ENCODE measurements around the gene SRGAP2C.
"Not testable (repeated sequence)": the region's sequence is repeated elsewhere in the genome, so short reads cannot be mapped to it uniquely, and the experiment has no call there.

The SRGAP2C gene

DNA sequence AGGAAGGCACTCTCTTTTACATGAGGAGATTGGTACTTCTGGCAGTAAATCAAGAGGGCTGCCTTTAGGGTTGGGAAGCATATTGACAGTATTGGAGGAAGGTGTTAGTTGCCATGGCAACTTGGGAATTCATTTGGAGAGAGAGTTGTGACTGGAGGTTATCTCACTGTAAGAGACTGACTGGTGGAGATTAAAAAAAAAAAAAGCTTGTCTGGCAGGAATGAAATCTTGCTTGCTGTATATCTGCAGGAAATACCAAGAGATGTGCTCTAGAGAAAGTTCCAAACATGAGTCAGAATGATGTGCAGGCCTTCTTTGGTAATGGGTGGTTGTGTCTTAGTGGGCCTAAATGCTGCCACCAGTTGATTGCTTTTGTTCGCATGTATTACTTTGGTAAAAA is 59.1 kb downstream of the SRGAP2C start:
- not testable (repeated sequence) for H3K27ac ChIP-seq (ENCODE audit: low read depth, low read length); H3K9ac ChIP-seq (ENCODE audit: low read length); H3K27me3 ChIP-seq (ENCODE audit: control insufficient read depth in 1 of 2, insufficient read depth in 2 of 2, low read length in 2 of 2); H3K36me3 ChIP-seq (ENCODE audit: insufficient read depth, low read length); H3K4me1 ChIP-seq (ENCODE audit: insufficient read depth, low read length); H3K9me3 ChIP-seq (ENCODE audit: low read length); H3K4me3 ChIP-seq (ENCODE audit: low read depth in 1 of 2, low read length in 2 of 2)

DNA sequence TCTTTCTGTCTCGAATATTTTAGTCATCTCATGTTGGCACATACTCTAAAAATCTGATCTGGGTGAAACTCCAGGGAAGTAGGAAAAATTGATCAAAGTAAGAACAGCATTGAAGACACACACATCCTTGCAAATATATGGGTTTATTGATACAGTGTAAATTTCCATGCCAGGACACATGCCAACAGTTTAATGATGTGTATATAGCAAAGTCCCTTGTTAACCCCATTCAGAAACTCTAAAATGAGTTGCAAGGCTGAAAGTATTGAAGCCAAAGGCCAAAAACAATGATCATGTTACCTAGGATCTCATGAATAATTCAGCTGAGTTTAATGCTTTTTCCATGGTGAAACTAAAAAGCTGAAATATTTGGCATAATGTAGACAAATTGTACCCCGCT is 61.6 kb downstream of the SRGAP2C start:
- H3K9ac ChIP-seq (ENCODE audit: low read length); H3K27ac ChIP-seq (ENCODE audit: low read depth, low read length); H3K9me3 ChIP-seq (ENCODE audit: low read length); H3K36me3 ChIP-seq (ENCODE audit: insufficient read depth, low read length); H3K4me3 ChIP-seq (ENCODE audit: low read depth in 1 of 2, low read length in 2 of 2); H3K4me1 ChIP-seq (ENCODE audit: insufficient read depth, low read length); H3K27me3 ChIP-seq (ENCODE audit: control insufficient read depth in 1 of 2, insufficient read depth in 2 of 2, low read length in 2 of 2): not testable (repeated sequence)

DNA sequence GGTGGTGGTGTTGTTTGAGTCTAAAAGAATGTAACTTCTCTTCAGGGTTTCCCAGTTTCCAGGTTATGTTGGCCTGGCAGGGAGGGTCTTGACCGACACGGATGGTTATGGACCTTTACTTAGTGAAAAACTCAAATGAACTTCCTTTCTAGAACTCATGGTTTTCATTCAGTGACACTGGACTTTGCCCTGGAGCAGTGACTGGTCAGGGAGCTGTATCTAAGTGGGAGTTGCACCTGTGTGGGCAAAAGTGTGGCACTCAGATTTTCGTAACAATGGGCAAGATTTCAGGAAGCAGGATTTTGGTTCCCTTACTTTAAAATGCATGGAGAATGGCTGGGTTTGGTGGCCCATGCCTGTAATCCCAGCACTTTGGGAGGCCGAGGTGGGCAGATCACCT is 67.9 kb downstream of the SRGAP2C start:
- H3K9me3 ChIP-seq (ENCODE audit: low read length); H3K27ac ChIP-seq (ENCODE audit: low read depth, low read length); H3K4me3 ChIP-seq (ENCODE audit: low read depth in 1 of 2, low read length in 2 of 2); H3K4me1 ChIP-seq (ENCODE audit: insufficient read depth, low read length); H3K9ac ChIP-seq (ENCODE audit: low read length); H3K27me3 ChIP-seq (ENCODE audit: control insufficient read depth in 1 of 2, insufficient read depth in 2 of 2, low read length in 2 of 2); H3K36me3 ChIP-seq (ENCODE audit: insufficient read depth, low read length): not testable (repeated sequence)

DNA sequence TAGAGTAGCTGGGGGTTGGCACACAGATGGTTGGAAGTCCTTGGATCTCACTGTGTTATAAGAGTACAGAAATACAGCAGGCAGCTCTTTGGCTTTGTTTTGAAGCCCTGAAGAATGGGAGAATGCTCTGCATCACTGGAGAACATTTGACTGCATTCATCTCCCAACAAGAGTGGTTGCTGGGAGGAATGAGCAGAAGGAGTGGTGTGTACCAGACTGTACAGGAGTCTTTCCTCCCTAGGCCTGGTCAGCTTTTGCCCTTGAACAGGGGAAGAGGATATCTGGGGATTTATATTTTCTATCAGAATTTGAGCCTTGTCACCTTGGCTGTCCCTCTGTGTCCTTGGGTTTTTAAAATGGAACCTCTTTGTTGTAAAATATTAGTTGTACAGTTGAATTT is 69.8 kb downstream of the SRGAP2C start:
- not testable (repeated sequence) for H3K4me3 ChIP-seq (ENCODE audit: low read depth in 1 of 2, low read length in 2 of 2); H3K36me3 ChIP-seq (ENCODE audit: insufficient read depth, low read length); H3K4me1 ChIP-seq (ENCODE audit: insufficient read depth, low read length)

DNA sequence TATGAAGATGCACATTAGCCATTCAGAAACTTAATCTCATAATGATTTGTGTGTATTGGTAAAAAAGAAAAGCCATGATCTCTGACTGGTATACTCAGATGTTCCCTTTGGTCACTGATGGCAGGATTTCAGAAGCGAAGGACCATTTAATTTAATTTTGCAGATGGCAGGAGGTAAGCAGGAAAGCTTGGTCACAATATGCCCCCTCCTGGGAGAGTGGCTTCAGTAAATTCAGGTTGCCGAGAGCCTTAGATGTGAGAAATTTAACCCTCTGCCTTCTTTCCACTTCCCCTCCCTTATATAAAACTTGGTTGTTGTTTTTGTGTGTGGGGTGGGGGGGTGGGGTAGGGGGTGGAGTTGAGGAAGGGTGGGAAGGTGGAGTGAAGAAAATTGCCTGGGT is 72.9 kb downstream of the SRGAP2C start:
- not testable (repeated sequence) for H3K27me3 ChIP-seq (ENCODE audit: control insufficient read depth in 1 of 2, insufficient read depth in 2 of 2, low read length in 2 of 2); H3K4me3 ChIP-seq (ENCODE audit: low read depth in 1 of 2, low read length in 2 of 2); H3K9ac ChIP-seq (ENCODE audit: low read length); H3K4me1 ChIP-seq (ENCODE audit: insufficient read depth, low read length); H3K9me3 ChIP-seq (ENCODE audit: low read length); H3K36me3 ChIP-seq (ENCODE audit: insufficient read depth, low read length); H3K27ac ChIP-seq (ENCODE audit: low read depth, low read length)

More for the DNA sequence above, 69.8 kb downstream of the SRGAP2C start:
- not testable (repeated sequence) for H3K27me3 ChIP-seq (ENCODE audit: control insufficient read depth in 1 of 2, insufficient read depth in 2 of 2, low read length in 2 of 2); H3K27ac ChIP-seq (ENCODE audit: low read depth, low read length); H3K9me3 ChIP-seq (ENCODE audit: low read length); H3K9ac ChIP-seq (ENCODE audit: low read length)

DNA sequence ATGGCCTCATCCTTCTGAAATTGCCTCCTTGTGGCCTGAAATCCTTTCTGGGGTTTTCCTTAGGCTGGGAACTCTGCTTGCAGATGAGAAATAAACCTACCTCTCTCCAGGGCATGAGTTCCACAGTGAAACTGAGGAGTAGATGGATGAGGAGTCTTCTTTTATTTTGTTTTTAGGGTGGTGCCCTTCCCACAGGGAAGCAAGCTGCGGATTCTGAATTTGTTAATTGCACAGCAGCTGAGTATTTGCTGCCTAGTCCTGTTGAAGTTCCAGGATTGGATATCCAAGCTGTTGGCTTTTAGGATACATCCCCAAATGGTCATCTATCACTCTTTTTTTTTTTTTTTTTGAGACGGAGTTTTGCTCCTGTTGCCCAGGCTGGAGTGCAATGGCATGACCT is 73.4 kb downstream of the SRGAP2C start:
- not testable (repeated sequence) for H3K9me3 ChIP-seq (ENCODE audit: low read length); H3K36me3 ChIP-seq (ENCODE audit: insufficient read depth, low read length); H3K4me1 ChIP-seq (ENCODE audit: insufficient read depth, low read length); H3K27ac ChIP-seq (ENCODE audit: low read depth, low read length); H3K4me3 ChIP-seq (ENCODE audit: low read depth in 1 of 2, low read length in 2 of 2); H3K9ac ChIP-seq (ENCODE audit: low read length); H3K27me3 ChIP-seq (ENCODE audit: control insufficient read depth in 1 of 2, insufficient read depth in 2 of 2, low read length in 2 of 2)

DNA sequence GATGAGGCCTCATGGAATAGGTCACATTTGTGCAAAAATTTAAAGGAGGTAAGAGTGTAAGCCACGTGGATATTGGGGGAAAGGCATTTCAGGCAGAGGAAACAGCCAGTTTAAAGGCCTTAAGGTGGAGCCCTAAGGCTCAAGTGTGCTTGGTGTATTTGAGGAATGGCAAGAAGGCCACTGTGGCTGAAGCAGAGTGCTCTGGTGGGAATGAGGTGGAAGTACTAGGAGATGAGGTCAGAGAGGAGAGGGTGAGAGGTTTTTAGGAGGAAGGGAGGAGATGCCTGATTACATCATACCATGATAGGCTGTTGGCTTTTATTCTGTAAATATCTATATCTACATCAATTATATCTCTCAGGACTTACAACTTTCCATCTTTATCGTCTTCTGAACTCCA is 75.4 kb downstream of the SRGAP2C start:
- not testable (repeated sequence) for H3K27ac ChIP-seq (ENCODE audit: low read depth, low read length); H3K4me1 ChIP-seq (ENCODE audit: insufficient read depth, low read length); H3K9me3 ChIP-seq (ENCODE audit: low read length); H3K36me3 ChIP-seq (ENCODE audit: insufficient read depth, low read length); H3K4me3 ChIP-seq (ENCODE audit: low read depth in 1 of 2, low read length in 2 of 2); H3K27me3 ChIP-seq (ENCODE audit: control insufficient read depth in 1 of 2, insufficient read depth in 2 of 2, low read length in 2 of 2); H3K9ac ChIP-seq (ENCODE audit: low read length)

DNA sequence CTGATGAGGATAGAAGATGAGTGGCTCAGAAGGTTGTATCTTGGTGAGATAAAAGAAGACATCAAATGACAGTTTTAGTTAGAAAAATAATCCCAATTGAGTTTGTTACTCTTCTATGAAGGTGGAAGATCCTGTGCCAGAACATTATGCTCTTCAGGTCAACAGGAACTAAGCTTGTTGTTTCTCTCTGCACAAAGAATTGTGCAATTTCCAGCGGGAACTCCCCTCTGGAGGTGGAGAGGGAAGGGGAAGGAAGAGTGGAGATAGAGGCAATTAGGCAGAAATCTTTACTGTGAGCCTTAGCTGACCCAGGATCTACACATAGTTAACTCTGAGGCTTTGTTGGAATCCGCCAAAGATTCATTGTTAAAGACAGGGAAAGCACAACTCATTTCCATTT is 77.4 kb downstream of the SRGAP2C start:
- H3K27me3 ChIP-seq (ENCODE audit: control insufficient read depth in 1 of 2, insufficient read depth in 2 of 2, low read length in 2 of 2); H3K4me3 ChIP-seq (ENCODE audit: low read depth in 1 of 2, low read length in 2 of 2); H3K4me1 ChIP-seq (ENCODE audit: insufficient read depth, low read length); H3K9ac ChIP-seq (ENCODE audit: low read length); H3K36me3 ChIP-seq (ENCODE audit: insufficient read depth, low read length); H3K9me3 ChIP-seq (ENCODE audit: low read length); H3K27ac ChIP-seq (ENCODE audit: low read depth, low read length): not testable (repeated sequence)

DNA sequence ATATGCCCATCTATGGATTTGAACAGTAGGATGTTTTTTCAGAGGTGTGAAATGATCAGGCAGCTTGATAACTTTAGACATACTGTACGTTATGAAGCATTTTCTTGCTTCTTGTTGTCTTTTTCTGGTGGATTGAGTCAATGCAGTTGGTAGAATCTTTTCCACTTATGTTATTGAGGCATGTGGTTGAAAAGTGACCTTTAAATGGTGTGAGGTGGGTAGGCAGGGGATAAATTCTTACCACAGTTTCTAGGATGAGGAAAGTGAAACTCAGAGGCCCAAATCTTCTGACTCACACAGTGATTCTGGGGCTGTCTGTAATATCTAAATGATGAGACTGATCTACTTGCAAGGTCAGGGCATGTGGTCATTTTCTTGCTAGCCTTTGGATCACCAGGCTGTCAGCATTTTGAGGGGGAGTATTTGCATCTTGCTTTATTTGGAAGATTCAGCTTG is 79.0 kb downstream of the SRGAP2C start:
- H3K9ac ChIP-seq (ENCODE audit: low read length); H3K36me3 ChIP-seq (ENCODE audit: insufficient read depth, low read length); H3K27ac ChIP-seq (ENCODE audit: low read depth, low read length); H3K4me1 ChIP-seq (ENCODE audit: insufficient read depth, low read length); H3K27me3 ChIP-seq (ENCODE audit: control insufficient read depth in 1 of 2, insufficient read depth in 2 of 2, low read length in 2 of 2); H3K4me3 ChIP-seq (ENCODE audit: low read depth in 1 of 2, low read length in 2 of 2); H3K9me3 ChIP-seq (ENCODE audit: low read length): not testable (repeated sequence)

DNA sequence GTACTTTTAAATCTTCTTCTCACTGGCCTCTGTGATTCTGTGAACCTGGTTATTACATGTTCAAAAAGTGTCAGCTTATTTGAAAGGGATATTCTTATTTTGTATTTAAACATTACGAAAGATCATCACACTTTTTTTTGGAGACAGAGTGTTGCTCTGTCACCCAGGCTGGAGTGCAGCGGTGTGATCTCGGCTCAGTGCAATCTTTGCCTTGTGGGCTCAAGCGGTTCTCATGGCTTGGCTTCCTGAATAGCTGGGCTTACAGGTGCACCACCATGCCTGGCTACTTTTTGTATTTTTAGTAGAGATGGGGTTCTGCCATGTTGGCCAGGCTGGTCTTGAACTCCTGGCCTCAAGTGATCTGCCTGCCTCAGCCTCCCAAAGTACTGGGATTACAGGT is 82.3 kb downstream of the SRGAP2C start:
- not testable (repeated sequence) for H3K9me3 ChIP-seq (ENCODE audit: low read length); H3K27me3 ChIP-seq (ENCODE audit: control insufficient read depth in 1 of 2, insufficient read depth in 2 of 2, low read length in 2 of 2); H3K9ac ChIP-seq (ENCODE audit: low read length); H3K27ac ChIP-seq (ENCODE audit: low read depth, low read length); H3K4me3 ChIP-seq (ENCODE audit: low read depth in 1 of 2, low read length in 2 of 2); H3K4me1 ChIP-seq (ENCODE audit: insufficient read depth, low read length); H3K36me3 ChIP-seq (ENCODE audit: insufficient read depth, low read length)

DNA sequence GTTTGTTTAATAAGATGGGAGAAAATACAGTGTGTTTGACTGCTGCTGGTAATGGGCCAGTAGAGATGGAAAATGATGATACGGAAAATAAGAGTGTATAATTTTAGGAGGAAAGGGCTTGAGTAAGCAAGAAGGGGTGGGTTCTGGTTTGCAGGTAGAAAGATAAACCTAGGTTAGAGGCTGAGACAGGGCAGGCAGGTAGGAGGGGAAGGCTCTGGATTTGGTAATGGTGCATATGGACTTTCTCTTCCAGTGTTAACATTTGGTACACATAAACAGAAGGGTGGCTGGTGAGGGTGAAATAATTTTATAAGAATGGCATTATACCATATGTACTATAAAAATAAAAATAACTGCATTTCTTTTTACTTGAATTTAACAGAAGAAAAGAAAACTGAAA is 84.5 kb downstream of the SRGAP2C start:
- not testable (repeated sequence) for H3K27me3 ChIP-seq (ENCODE audit: control insufficient read depth in 1 of 2, insufficient read depth in 2 of 2, low read length in 2 of 2); H3K4me3 ChIP-seq (ENCODE audit: low read depth in 1 of 2, low read length in 2 of 2); H3K27ac ChIP-seq (ENCODE audit: low read depth, low read length); H3K9ac ChIP-seq (ENCODE audit: low read length); H3K4me1 ChIP-seq (ENCODE audit: insufficient read depth, low read length); H3K36me3 ChIP-seq (ENCODE audit: insufficient read depth, low read length); H3K9me3 ChIP-seq (ENCODE audit: low read length)

DNA sequence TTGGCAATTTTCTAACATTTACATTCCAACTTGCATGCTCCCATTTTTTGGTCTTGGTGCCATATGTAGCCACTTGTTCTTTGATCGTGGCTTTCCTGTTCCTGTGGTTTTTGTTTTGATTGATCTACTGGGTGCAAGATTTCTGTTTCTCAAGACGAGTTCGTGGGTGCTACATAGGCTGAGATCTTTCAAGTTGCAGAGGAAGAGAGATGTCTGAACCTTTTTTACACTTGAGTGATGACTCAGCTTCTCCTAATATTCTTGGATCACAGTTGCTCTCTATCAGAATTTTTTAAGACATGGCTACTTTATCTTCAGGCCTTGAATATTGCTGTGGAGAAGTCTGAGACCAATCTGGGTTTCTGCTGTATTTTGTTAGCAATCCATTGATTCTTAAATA is 85.2 kb downstream of the SRGAP2C start:
- not testable (repeated sequence) for H3K9me3 ChIP-seq (ENCODE audit: low read length); H3K4me3 ChIP-seq (ENCODE audit: low read depth in 1 of 2, low read length in 2 of 2); H3K4me1 ChIP-seq (ENCODE audit: insufficient read depth, low read length); H3K36me3 ChIP-seq (ENCODE audit: insufficient read depth, low read length); H3K27ac ChIP-seq (ENCODE audit: low read depth, low read length); H3K9ac ChIP-seq (ENCODE audit: low read length); H3K27me3 ChIP-seq (ENCODE audit: control insufficient read depth in 1 of 2, insufficient read depth in 2 of 2, low read length in 2 of 2)
